Esophagus muscularis mucosa (tissue), 4 donors: ENCODE results near the gene DYNC1I2.

Experiments used
- CTCF ChIP-seq, 3 experiments: fragments of 200-600 bp in 2 of 3; fragments of 450-650 bp in 1 of 3; sonication (generic) in 2 of 3; IDR thresholded peaks; one replicate each; pipeline ENCODE4 v1.5.1; 2017 to 2019; ENCODE audit warnings: antibody characterized with exemption in 3 of 3, mild to moderate bottlenecking in 2 of 3, moderate library complexity in 1 of 3
- EP300 ChIP-seq: sonication (generic); formaldehyde crosslinking; IDR thresholded peaks from one replicate; pipeline ENCODE4 v1.6.1; 2017; ENCODE audit warnings: antibody characterized with exemption
- POLR2A ChIP-seq: fragments of 450-650 bp; IDR thresholded peaks from one replicate; pipeline ENCODE4 v1.6.1; 2017; ENCODE audit warnings: antibody characterized with exemption, moderate library complexity, mild to moderate bottlenecking, low read depth
- POLR2AphosphoS5 ChIP-seq, 2 donors: sonication (generic); formaldehyde crosslinking; IDR thresholded peaks; one replicate each; pipeline ENCODE4 v1.6.1; 2017; ENCODE audit warnings: antibody characterized with exemption in 2 of 2

- no peak for TF ChIP-seq POLR2A
- TF ChIP-seq CTCF (IDR thresholded peaks at IDR 0.05) = no peak
- TF ChIP-seq POLR2AphosphoS5 (IDR thresholded peaks at IDR 0.05) = no peak
- no peak for TF ChIP-seq EP300
These were observed 104.9 kb downstream of the DYNC1I2 start for GRCh38 chr2:171792157-171792556.
